ENCODE data around the gene UBE2J2.

GRCh38 chr1:1302951-1303509, 29.4 kb upstream of the UBE2J2 start:
- TF ChIP-seq CTCF (IDR thresholded peaks at IDR 0.05), result no peak
- no peak for TF ChIP-seq POLR2A (IDR thresholded peaks at IDR 0.05)

Measured in body of pancreas (tissue), 4 donors.